Measurements from ENCODE around the gene APOA1.

- no peak for TF ChIP-seq ARNT (IDR thresholded peaks at IDR 0.05)
- no peak for TF ChIP-seq FOXA1 (IDR thresholded peaks at IDR 0.05)
These were observed 18.4 kb downstream of the APOA1 start for GRCh38 chr11:116819049-116819448.

Measured in HEK293T (cell line).